Liver (tissue), 9 donors: ENCODE data around the gene RNU6-9. TPM values are rescaled to one million over a fixed set of nuclear protein-coding genes. Genes with fewer than 3 reads are reported as not detected.

Experiments
- DNase-seq: peaks from one replicate; pipeline ENCODE4 v3.0.0-alpha.2; 2017; ENCODE audit warnings: low spot score
- H3K27ac ChIP-seq, 2 donors: one replicate each; pipeline ENCODE4 v1.7.0; 2013; ENCODE audit warnings: inconsistent platforms in 2 of 2, low read length in 2 of 2, control low read depth in 1 of 2, low read depth in 1 of 2, mild to moderate bottlenecking in 1 of 2
- H3K27me3 ChIP-seq, 4 donors: one replicate each; pipeline versions ENCODE4 v1.6.1 to v1.7.0; 2013; ENCODE audit warnings: low read length in 3 of 4, inconsistent platforms in 1 of 4, mild to moderate bottlenecking in 1 of 4, moderate library complexity in 1 of 4; ENCODE audit not compliant: control insufficient read depth in 4 of 4, insufficient read depth in 4 of 4
- H3K36me3 ChIP-seq, 4 donors: one replicate each; pipeline versions ENCODE4 v1.6.1 to v1.7.0; 2013; ENCODE audit warnings: low read length in 3 of 4, mild to moderate bottlenecking in 3 of 4, low read depth in 1 of 4, moderate library complexity in 1 of 4; ENCODE audit not compliant: control insufficient read depth in 4 of 4, insufficient read depth in 3 of 4
- H3K4me1 ChIP-seq, 4 donors: one replicate each; pipeline versions ENCODE4 v1.6.1 to v1.7.0; 2013; ENCODE audit warnings: low read length in 3 of 4, mild to moderate bottlenecking in 3 of 4, moderate library complexity in 1 of 4; ENCODE audit not compliant: control insufficient read depth in 4 of 4, insufficient read depth in 4 of 4
- H3K4me3 ChIP-seq, 3 donors: one replicate each; pipeline versions ENCODE4 v1.6.1 to v1.7.0; 2013; ENCODE audit warnings: low read length in 3 of 3, control low read depth in 1 of 3, low read depth in 1 of 3, mild to moderate bottlenecking in 1 of 3
- H3K9ac ChIP-seq, 2 donors: one replicate each; pipeline ENCODE4 v1.7.0; 2013; ENCODE audit warnings: low read length in 2 of 2, mild to moderate bottlenecking in 2 of 2, moderate library complexity in 2 of 2, control low read depth in 1 of 2, low read depth in 1 of 2
- H3K9me3 ChIP-seq, 4 donors: one replicate each; pipeline versions ENCODE4 v1.6.1 to v1.7.0; 2013; ENCODE audit warnings: low read length in 3 of 4; ENCODE audit not compliant: control insufficient read depth in 4 of 4
- EGR1 ChIP-seq, 2 donors: IDR thresholded peaks; 2 replicates each; pipeline ENCODE4 v1.6.1; 2016 to 2018; ENCODE audit warnings: antibody characterized with exemption in 2 of 2, low read depth in 2 of 2
- FOXA1 ChIP-seq: IDR thresholded peaks from 2 replicates; pipeline ENCODE4 v1.6.1; 2016; ENCODE audit warnings: antibody characterized with exemption
- FOXA2 ChIP-seq: IDR thresholded peaks from 2 replicates; pipeline ENCODE4 v1.6.1; 2016; ENCODE audit warnings: antibody characterized with exemption
- GABPA ChIP-seq, 2 donors: IDR thresholded peaks in 1 of 2; conservative IDR thresholded peaks in 1 of 2; 2 replicates each; pipeline ENCODE4 v1.6.1; 2016; ENCODE audit warnings: antibody characterized with exemption in 2 of 2, mild to moderate bottlenecking in 1 of 2, moderate library complexity in 1 of 2
- HNF4A ChIP-seq, 2 donors: conservative IDR thresholded peaks; 2 replicates each; pipeline ENCODE4 v1.6.1; 2016; ENCODE audit warnings: antibody characterized with exemption in 2 of 2, mild to moderate bottlenecking in 2 of 2
- HNF4G ChIP-seq: IDR thresholded peaks from 2 replicates; pipeline ENCODE4 v1.6.1; 2016; ENCODE audit warnings: antibody characterized with exemption
- JUND ChIP-seq, 2 donors: IDR thresholded peaks; 2 replicates each; pipeline ENCODE4 v1.6.1; 2016; ENCODE audit warnings: antibody characterized with exemption in 2 of 2
- NR2F2 ChIP-seq: IDR thresholded peaks from 2 replicates; pipeline ENCODE4 v1.6.1; 2016; ENCODE audit warnings: antibody characterized with exemption
- SP1 ChIP-seq: IDR thresholded peaks from 2 replicates; pipeline ENCODE4 v1.6.1; 2018; ENCODE audit warnings: antibody characterized with exemption, mild to moderate bottlenecking
- YY1 ChIP-seq: IDR thresholded peaks from 2 replicates; pipeline ENCODE4 v1.6.1; 2016; ENCODE audit warnings: antibody characterized with exemption, mild to moderate bottlenecking
- WGBS: extraction: QIAGEN DNeasy Blood & Tissue Kit; methylation state at CpG from one replicate; pipeline ENCODE4 v1.1.7; 2013; 5-methylcytosine and 5-hydroxymethylcytosine counted together
- polyA plus RNA-seq, 2 donors: library from polyadenylated mRNA; stranded (reverse) in 1 of 2; unstranded in 1 of 2; fragments of 200-250 nt in 1 of 2; fragments of >200 nt in 1 of 2; fragmentation: Nextera tagmentation in 1 of 2; extraction: Ambion mirVana in 1 of 2; gene quantifications; one replicate each; pipeline versions ENCODE4 v1.2.1 to v1.2.3, GENCODE V29; 2013 to 2015
- total RNA-seq, 2 donors: library from RNA; depleted of rRNA; stranded (reverse); fragments of >200 nt; gene quantifications; one replicate each; pipeline ENCODE4 v1.2.3, GENCODE V29; 2014
- TF ChIP-seq, protein P1 (sequence below): IDR thresholded peaks from 2 replicates; pipeline ENCODE4 v1.6.1; 2016; ENCODE audit warnings: antibody characterized with exemption, mild to moderate bottlenecking
- TF ChIP-seq, protein P2 (sequence below): IDR thresholded peaks from 2 replicates; pipeline ENCODE4 v1.6.1; 2016; ENCODE audit warnings: antibody characterized with exemption
- TF ChIP-seq, protein P3 (sequence below): fragments of 150-350 bp; IDR thresholded peaks from 2 replicates; pipeline ENCODE4 v1.5.1; 2017; ENCODE audit warnings: improper control_type of control experiment, low read depth, low read length; ENCODE audit not compliant: missing input control
- TF ChIP-seq, protein P4 (sequence below): IDR thresholded peaks from 2 replicates; pipeline ENCODE4 v1.6.1; 2016; ENCODE audit warnings: antibody characterized with exemption
- donor health status: healthy.
- donor health status: healthy.
- donor health status: healthy.
- donor health status: healthy.
- donor health status: healthy.

RNU6-9 gene
- total and polyA plus RNA-seq, 4 donors = not detected

DNA sequence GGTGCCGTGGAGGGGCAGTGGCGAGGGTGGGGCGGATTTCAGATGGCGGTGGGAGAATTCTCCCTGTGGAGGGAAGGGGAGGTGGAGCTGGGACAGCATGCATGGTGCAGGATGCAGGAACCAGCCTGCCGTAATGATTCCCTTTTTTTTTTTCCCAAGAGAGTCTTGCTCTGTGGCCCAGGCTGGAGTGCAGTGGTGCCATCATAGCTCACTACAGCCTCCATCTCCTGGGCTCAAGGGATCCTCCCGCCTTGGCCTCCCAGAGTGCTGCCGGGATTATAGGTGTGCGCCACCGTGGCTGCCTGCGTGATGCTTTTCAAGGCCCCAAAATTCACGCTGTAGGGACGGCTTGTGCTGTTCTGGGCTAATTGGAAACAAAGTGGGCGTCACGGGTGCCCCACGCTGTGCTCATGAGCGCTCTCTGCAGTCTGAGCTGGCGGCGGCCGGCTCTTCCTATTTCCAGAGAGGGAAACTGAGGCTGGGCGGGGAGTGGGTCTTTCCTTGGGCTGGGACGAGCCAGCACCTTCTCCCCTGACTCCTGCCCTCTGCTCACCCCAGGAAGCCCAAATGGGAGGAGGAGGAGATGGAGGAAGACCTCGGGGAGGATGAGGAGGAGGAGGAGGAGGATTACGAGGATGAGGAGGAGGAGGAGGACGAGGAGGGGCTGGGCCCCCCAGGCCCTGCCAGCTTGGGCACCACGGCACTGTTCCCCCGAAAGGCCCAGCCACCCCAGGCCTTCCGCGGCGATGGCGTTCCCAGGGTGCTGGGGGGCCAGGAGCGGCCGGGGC lies 38.8 kb downstream of the RNU6-9 start:
- TF ChIP-seq SP1 = no peak
- TF ChIP-seq, protein P1, sequence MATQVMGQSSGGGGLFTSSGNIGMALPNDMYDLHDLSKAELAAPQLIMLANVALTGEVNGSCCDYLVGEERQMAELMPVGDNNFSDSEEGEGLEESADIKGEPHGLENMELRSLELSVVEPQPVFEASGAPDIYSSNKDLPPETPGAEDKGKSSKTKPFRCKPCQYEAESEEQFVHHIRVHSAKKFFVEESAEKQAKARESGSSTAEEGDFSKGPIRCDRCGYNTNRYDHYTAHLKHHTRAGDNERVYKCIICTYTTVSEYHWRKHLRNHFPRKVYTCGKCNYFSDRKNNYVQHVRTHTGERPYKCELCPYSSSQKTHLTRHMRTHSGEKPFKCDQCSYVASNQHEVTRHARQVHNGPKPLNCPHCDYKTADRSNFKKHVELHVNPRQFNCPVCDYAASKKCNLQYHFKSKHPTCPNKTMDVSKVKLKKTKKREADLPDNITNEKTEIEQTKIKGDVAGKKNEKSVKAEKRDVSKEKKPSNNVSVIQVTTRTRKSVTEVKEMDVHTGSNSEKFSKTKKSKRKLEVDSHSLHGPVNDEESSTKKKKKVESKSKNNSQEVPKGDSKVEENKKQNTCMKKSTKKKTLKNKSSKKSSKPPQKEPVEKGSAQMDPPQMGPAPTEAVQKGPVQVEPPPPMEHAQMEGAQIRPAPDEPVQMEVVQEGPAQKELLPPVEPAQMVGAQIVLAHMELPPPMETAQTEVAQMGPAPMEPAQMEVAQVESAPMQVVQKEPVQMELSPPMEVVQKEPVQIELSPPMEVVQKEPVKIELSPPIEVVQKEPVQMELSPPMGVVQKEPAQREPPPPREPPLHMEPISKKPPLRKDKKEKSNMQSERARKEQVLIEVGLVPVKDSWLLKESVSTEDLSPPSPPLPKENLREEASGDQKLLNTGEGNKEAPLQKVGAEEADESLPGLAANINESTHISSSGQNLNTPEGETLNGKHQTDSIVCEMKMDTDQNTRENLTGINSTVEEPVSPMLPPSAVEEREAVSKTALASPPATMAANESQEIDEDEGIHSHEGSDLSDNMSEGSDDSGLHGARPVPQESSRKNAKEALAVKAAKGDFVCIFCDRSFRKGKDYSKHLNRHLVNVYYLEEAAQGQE = no peak
- no peak for TF ChIP-seq FOXA1
- no peak for TF ChIP-seq EGR1 (IDR thresholded peaks at IDR 0.05; ENCODE audit: low read depth in 2 of 2)
- TF ChIP-seq, protein P2, sequence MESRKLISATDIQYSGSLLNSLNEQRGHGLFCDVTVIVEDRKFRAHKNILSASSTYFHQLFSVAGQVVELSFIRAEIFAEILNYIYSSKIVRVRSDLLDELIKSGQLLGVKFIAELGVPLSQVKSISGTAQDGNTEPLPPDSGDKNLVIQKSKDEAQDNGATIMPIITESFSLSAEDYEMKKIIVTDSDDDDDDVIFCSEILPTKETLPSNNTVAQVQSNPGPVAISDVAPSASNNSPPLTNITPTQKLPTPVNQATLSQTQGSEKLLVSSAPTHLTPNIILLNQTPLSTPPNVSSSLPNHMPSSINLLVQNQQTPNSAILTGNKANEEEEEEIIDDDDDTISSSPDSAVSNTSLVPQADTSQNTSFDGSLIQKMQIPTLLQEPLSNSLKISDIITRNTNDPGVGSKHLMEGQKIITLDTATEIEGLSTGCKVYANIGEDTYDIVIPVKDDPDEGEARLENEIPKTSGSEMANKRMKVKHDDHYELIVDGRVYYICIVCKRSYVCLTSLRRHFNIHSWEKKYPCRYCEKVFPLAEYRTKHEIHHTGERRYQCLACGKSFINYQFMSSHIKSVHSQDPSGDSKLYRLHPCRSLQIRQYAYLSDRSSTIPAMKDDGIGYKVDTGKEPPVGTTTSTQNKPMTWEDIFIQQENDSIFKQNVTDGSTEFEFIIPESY = no peak
- no peak for TF ChIP-seq NR2F2
- TF ChIP-seq GABPA (IDR thresholded peaks at IDR 0.05 in 1 of 2, conservative IDR thresholded peaks at IDR 0.05 in 1 of 2) = no peak
- TF ChIP-seq, protein P3, sequence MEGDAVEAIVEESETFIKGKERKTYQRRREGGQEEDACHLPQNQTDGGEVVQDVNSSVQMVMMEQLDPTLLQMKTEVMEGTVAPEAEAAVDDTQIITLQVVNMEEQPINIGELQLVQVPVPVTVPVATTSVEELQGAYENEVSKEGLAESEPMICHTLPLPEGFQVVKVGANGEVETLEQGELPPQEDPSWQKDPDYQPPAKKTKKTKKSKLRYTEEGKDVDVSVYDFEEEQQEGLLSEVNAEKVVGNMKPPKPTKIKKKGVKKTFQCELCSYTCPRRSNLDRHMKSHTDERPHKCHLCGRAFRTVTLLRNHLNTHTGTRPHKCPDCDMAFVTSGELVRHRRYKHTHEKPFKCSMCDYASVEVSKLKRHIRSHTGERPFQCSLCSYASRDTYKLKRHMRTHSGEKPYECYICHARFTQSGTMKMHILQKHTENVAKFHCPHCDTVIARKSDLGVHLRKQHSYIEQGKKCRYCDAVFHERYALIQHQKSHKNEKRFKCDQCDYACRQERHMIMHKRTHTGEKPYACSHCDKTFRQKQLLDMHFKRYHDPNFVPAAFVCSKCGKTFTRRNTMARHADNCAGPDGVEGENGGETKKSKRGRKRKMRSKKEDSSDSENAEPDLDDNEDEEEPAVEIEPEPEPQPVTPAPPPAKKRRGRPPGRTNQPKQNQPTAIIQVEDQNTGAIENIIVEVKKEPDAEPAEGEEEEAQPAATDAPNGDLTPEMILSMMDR = no peak
- no peak for TF ChIP-seq HNF4A (conservative IDR thresholded peaks at IDR 0.05)
- no peak for TF ChIP-seq FOXA2
- no peak for TF ChIP-seq JUND (IDR thresholded peaks at IDR 0.05)
- TF ChIP-seq YY1 = no peak
- TF ChIP-seq, protein P4, sequence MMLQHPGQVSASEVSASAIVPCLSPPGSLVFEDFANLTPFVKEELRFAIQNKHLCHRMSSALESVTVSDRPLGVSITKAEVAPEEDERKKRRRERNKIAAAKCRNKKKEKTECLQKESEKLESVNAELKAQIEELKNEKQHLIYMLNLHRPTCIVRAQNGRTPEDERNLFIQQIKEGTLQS = no peak
- no peak for TF ChIP-seq HNF4G
- no peak for DNase-seq
- 93% methylated on average over 32 of the region's 32 CpGs for WGBS
- Histone ChIP-seq H3K4me3 (no peak overlapping the region), H3K27ac (no peak overlapping the region), H3K9me3 (no peaks in the 10 kb centered on the region), H3K36me3 (no peaks in the 10 kb centered on the region), H3K4me1 (peaks cover 23 to 51% (median 32%) of the 10 kb centered on the region in 4 donors), H3K9ac (no peak overlapping the region), H3K27me3 (no peaks in the 10 kb centered on the region)
